SW480 (cell line): ENCODE measurements around the gene LEKR1.

Source experiments
- DNase-seq: peaks from one replicate; pipeline ENCODE4 v3.0.0-alpha.2; 2016; ENCODE audit warnings: low spot score

Gene LEKR1

DNA sequence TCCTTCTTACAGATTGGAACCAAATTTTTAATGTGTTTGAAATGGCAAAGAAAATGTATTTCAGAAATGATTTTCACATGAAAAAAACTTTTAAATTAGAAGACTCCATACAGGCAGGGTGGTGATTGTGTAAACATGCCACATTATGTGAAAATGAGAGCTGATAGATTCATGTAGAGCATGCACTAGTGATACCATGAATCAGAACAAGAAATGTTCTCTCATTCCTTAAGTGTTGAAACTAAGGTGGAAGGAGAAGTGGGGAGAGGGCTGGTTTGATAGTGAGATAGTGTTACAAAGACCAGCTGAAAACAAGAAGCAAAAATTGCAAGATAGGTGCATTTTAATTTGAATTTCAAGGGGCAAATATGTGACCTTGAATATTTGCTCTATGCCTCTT, 233.5 kb downstream of the LEKR1 start:
- no peak for DNase-seq

GRCh38 chr3:157061265-157061664, 235.1 kb downstream of the LEKR1 start:
- DNase-seq = no peak

DNA sequence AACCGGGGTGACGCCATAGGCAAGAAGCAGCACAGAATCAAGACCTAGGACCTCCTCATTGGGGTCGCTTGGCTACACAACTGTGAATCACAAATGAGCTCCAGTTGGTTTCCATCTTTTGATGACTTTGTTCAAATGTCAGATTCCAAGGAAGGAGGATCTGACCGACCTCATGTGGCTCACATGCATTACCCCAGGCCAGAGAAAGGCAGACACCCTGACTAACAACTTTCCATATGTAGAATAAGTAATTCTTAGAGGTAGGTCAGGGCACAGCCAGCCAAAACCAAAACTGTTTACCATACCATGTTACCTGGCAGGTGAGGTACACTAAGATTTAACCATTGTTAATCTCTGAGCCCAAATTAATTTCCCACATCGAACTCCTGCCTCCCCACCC, 237.3 kb downstream of the LEKR1 start:
- DNase-seq = no peak

GRCh38 chr3:157063926-157064325, 237.8 kb downstream of the LEKR1 start:
- no peak for DNase-seq

GRCh38 chr3:157064402-157064801, 238.2 kb downstream of the LEKR1 start:
- DNase-seq = no peak

DNA sequence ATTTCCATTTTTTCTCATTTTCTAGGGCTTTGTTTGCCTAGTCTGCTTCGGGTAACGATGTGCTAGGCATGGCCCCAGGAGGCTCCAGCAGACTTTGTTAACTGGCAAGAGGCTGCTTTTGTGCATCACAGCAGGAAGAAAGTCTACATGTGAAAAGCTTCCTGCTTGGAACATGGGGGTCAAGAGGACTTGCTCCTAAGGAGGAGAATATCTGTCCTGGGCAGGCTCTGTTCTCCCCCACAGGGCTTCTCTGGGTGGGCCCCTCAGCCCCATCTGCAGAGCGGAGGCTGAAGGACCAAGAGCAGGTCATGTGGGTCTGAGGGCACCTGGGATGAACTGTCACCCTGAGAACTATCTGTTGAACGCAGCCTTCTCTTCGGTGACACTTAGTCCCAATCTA, 239.0 kb downstream of the LEKR1 start:
- no peak for DNase-seq

- DNase-seq = no peak
Observed at GRCh38 chr3:157066335-157067098, 240.4 kb downstream of the LEKR1 start.

DNA sequence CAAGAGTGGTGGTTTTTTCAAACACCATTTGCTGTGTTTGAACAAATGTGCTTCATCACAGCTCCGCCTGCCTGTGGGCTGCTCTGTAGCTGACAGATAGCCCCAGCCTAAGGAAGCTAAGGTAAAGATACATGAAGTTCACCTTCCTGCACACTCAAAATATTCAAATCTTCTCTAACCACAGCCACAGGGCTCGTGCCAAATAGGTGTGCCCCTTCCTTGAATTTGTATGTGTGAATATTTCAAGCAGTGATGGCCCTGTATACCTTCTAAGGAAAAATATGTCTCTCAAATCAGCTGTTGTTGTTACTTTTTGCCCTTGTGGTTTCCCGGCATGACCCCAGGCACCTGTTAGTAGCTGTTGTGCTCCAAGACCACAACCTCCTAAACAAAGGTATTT, 241.0 kb downstream of the LEKR1 start:
- peak; percentile 50 for DNase-seq

DNA sequence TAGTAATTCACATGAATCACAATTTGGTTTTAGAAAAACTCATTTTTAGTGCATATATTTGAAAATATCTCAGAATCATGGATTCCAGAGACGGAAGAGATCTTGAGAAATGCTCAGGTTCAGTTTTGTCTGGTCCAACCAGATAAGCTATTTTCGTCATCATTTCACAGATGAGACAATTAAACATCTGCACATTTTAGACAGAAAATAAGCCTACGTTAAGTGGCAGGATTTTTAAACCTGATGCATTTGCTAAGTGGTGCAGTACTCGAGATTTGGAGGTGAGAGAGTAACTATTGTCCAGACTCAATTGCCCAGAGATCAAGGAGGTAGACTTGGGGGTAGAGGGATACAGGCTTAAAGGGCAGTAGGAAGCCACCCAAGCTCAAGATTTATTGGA, 243.3 kb downstream of the LEKR1 start:
- no peak for DNase-seq

DNA sequence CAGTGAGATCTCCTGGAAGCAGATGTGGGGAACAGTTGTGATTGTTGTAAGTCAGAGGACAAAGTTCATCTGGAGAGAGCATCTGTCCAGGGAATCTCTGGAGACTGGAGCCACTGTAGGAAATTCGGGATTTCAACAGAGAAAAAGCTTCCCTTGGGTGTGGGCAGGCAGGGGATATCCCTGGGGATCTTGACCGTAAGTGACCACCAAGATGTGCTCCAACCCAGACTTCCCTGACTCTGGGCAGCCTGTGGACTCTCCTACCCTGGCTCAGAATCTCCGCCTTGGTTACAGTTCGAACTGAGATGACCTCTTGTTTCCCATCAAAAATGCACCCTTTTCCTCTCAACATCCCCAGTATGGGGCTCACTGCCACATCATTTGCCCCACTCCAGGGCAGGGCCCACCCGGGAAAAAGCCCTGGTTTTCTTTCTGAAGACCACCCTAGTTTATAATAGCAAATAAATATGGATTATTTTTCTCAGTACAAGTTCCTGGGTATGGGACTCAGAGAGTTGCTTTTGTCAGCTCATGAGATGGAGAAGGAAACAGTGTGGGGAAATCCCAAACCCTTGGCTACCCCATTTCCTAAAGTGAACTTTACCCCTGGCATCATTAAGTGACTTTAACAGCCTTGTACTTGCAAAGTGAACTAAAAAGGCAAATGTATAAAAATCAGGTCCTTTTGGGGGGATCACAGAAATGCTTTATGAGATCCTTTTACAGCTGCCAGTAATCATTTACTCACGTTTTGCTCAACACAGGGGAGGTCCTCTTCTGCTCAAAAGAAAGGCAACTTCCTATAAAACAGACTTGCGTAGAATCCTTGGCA, 243.9 kb downstream of the LEKR1 start:
- no peak for DNase-seq

- no peak for DNase-seq
Observed at GRCh38 chr3:157070678-157070999, 244.5 kb downstream of the LEKR1 start.

GRCh38 chr3:157071744-157072525, 245.8 kb downstream of the LEKR1 start:
- DNase-seq = no peak

GRCh38 chr3:157073810-157074209, 247.7 kb downstream of the LEKR1 start:
- peak; percentile 65 for DNase-seq

DNA sequence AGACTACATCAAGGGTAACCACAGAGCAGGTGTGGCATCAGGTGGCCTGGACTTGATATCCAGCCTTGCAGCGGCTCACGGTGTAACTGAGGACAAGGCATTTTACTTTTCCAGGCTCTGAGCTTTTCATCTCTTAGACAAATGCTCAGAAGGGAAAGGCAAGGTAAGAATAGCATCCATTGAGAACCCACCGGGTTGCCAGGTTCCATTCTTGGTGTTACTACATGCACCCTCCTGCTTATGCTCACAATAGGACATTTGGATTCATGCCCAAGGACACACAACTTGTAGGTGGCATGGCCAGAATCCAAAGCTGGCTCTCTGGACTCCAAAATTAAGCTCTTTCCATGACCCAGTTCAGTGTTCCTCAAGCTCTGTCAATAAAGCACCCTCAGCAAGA, 248.3 kb downstream of the LEKR1 start:
- DNase-seq = no peak

DNA sequence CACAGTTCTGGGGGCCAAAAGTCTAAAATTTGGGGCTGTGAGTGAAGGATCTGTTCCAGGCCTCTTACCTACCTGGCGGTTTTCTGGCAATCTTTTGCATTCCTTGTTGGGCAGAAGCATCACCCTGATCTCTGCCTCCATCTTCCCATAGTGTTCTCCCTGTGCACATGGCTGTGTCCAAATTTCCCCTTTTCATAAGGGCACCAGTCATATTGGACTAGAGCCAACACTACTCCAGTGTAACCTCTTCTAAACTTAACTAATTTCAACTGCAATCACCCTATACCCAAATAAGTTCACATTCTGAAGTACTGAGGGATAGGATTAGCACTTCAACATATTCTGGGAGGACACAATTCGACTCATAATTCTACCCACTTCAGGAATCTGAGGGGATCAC, 248.8 kb downstream of the LEKR1 start:
- no peak for DNase-seq

DNA sequence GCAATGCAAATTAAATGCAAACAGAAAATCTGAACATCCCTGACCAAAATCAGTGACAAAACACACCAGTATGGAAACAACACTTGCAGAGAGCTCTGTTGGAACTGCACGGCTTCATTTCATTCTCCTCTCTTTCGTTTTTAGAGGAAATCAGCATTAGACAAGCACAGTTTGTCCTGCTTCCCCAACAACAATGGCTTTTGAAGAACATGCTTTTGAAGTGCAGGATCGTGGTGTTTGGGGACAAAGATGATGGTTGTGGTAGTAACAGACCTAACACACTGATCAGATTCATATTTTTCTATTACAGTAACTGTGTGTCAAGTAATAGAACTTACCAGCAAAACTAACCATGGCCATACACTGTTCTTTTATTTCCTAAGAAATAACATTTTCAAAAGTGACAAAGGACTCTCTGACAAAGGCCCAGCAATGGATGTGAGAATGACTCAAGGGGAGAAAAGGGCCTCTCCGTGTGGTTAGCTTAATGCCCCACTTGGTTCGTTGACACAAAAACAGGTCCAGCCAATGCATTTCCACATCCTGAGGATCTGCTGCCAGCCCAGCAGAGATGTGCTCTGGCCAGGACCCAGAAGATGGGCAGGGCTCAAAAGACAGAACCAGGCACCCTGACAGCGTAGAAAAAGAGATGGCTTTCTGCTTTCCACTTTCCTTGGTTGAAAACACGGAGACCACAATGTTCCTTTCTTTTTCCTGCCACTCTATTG, 249.7 kb downstream of the LEKR1 start:
- DNase-seq = no peak

DNA sequence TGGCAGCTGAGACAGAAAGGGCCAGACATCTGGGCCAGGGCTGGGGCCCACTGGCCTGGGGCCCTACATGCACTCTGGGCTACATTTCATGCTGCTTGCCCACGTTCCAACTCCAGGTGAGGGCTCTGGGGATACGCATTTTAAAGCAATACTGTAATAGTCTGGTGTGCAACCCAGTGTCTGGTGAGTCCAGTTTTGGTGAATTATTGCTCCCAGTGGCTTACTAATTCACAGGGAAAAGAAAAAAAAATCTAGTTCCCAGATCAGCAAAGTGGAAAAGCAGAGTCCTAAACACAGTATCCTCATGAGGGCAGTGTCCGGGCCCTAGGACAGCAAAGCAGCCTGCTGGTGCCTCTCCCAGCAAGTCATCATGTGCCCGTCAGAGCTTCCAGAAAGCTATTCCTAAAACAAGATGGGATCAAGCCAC, 251.4 kb downstream of the LEKR1 start:
- DNase-seq = no peak

GRCh38 chr3:157078131-157078810, 252.1 kb downstream of the LEKR1 start:
- no peak for DNase-seq

GRCh38 chr3:157078811-157079185, 252.6 kb downstream of the LEKR1 start:
- DNase-seq = no peak

DNA sequence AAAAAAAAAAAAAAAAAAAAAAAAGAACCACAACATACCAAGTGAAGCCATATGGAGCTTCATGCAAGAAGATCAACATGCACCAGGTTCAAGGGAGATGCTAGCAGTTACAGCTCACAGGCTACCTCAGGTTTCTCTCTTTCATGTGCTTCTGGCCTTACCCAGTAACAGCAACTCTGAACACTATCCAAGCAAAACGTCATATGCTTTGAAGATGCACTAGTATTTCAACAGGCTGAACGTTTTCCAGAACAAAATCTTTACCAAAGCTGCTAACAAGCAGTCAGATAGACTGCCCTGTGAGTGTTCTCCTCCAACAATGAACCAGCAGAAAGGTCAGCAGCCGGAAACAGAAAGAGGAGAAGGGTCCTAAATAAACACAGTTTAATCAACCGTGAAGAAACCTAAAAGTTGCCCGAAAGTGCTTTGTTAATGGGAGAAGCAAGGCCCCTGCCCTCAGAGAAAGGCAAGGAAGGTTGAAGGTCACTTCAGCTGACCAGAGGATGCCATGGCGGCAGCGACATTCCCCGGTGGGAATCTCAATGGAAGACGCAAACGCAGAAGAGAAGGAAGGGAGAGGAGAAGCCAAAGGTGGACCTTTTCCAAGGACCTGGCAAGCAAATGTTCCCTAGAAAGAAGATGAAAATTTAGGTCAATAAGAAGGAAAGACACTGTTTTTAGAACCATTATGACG, 253.7 kb downstream of the LEKR1 start:
- no peak for DNase-seq

DNA sequence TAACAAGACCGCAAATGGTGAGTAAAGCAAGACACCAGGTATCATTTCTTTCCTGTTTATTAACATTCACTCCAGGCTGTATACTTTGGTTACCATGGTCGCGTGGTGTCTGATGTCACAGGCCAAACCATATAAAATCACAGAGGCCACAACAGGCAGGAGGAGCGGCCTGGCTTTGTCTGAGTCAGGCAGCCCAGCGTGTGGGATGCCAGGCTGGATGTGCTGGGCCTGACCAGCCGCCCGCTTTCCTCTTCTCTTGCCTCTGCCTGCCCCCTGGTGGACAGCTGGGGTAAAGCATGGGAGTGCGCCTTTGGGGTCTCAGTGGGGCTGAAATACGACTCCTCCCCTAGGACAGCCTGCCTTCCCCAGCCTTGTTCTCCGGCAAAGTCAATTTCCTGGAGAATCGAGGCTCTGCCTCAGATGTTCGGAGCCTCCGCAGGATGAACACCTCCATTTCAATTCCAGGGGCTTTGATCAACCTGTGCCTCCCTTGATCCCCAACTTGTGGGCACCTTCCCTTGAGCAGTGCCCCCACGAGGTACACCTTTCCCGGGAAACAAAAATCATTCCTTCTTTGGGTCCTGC, 255.6 kb downstream of the LEKR1 start:
- peak; percentile 99 for DNase-seq
